Loucy (cell line): ENCODE results near the gene TSC22D3.

Experiments
- CTCF ChIP-seq: fragments of 200-600 bp; sonication (generic); conservative IDR thresholded peaks from 2 replicates; pipeline ENCODE4 v1.5.1; 2014; ENCODE audit warnings: mild to moderate bottlenecking, antibody characterized with exemption, low read length
- EZH2phosphoT487 ChIP-seq: fragments of 200-600 bp; IDR thresholded peaks from 2 replicates; pipeline ENCODE4 v1.6.1; 2018; ENCODE audit warnings: antibody characterized with exemption, mild to moderate bottlenecking, moderate library complexity, borderline replicate concordance

- TF ChIP-seq CTCF (no peak), EZH2phosphoT487 (no peak)
Observed at GRCh38 chrX:107752043-107752442, 23.5 kb downstream of the TSC22D3 start.
